ENCODE results near the gene RBM5. TPM values are rescaled to one million over a fixed set of nuclear protein-coding genes. Genes with fewer than 3 reads are reported as not detected.

The RBM5 gene
- total RNA-seq, 1 donor from 2014 or later, result 84.5 TPM

- Histone ChIP-seq H3K27me3 (ENCODE audit: control insufficient read depth, insufficient read depth, low read length) (peaks cover 11% of the 10 kb centered on the region), H3K4me3 (ENCODE audit: low read depth, low read length) (no peak overlapping the region), H3K36me3 (ENCODE audit: control insufficient read depth, insufficient read depth, low read length) (no peaks in the 10 kb centered on the region)
- DNase-seq (ENCODE audit: low read depth), result no peak
- no peak for TF ChIP-seq CTCF (IDR thresholded peaks at IDR 0.05; ENCODE audit: insufficient read depth, low read length, poor library complexity, severe bottlenecking)
Observed at GRCh38 chr3:50133283-50133615, 44.5 kb downstream of the RBM5 start.

- no peak for TF ChIP-seq CTCF (IDR thresholded peaks at IDR 0.05; ENCODE audit: insufficient read depth, low read length, poor library complexity, severe bottlenecking)
- Histone ChIP-seq H3K4me3 (ENCODE audit: low read depth, low read length) (no peak overlapping the region), H3K36me3 (ENCODE audit: control insufficient read depth, insufficient read depth, low read length) (no peaks in the 10 kb centered on the region)
Observed at GRCh38 chr3:50134367-50134766, 45.6 kb downstream of the RBM5 start.

GRCh38 chr3:50135964-50136363 is 47.2 kb downstream of the RBM5 start:
- no peak overlapping the region for H3K4me3 ChIP-seq (ENCODE audit: low read depth, low read length)

More at GRCh38 chr3:50134367-50134766, 45.6 kb downstream of the RBM5 start:
- no peak for DNase-seq (ENCODE audit: low read depth)
- H3K27me3 ChIP-seq (ENCODE audit: control insufficient read depth, insufficient read depth, low read length), result peaks cover 11% of the 10 kb centered on the region

GRCh38 chr3:50136714-50137405 is 48.1 kb downstream of the RBM5 start:
- Histone ChIP-seq H3K36me3 (ENCODE audit: control insufficient read depth, insufficient read depth, low read length) (no peaks in the 10 kb centered on the region), H3K4me3 (ENCODE audit: low read depth, low read length) (no peak overlapping the region), H3K27me3 (ENCODE audit: control insufficient read depth, insufficient read depth, low read length) (peaks cover 8% of the 10 kb centered on the region)
- TF ChIP-seq CTCF (IDR thresholded peaks at IDR 0.05; ENCODE audit: insufficient read depth, low read length, poor library complexity, severe bottlenecking), result no peak
- no peak for DNase-seq (ENCODE audit: low read depth)

More at GRCh38 chr3:50135964-50136363, 47.2 kb downstream of the RBM5 start:
- peaks cover 11% of the 10 kb centered on the region for H3K27me3 ChIP-seq (ENCODE audit: control insufficient read depth, insufficient read depth, low read length)
- TF ChIP-seq CTCF (IDR thresholded peaks at IDR 0.05; ENCODE audit: insufficient read depth, low read length, poor library complexity, severe bottlenecking), result no peak
- H3K36me3 ChIP-seq (ENCODE audit: control insufficient read depth, insufficient read depth, low read length), result no peaks in the 10 kb centered on the region
- DNase-seq (ENCODE audit: low read depth), result no peak

- no peak overlapping the region for H3K4me3 ChIP-seq (ENCODE audit: low read depth, low read length)
- H3K27me3 ChIP-seq (ENCODE audit: control insufficient read depth, insufficient read depth, low read length), result peaks cover 7% of the 10 kb centered on the region
- TF ChIP-seq CTCF (IDR thresholded peaks at IDR 0.05; ENCODE audit: insufficient read depth, low read length, poor library complexity, severe bottlenecking), result no peak
- no peaks in the 10 kb centered on the region for H3K36me3 ChIP-seq (ENCODE audit: control insufficient read depth, insufficient read depth, low read length)
- no peak for DNase-seq (ENCODE audit: low read depth)
Observed at GRCh38 chr3:50137531-50137930, 48.8 kb downstream of the RBM5 start.

Measured in kidney epithelial cell (primary cell).